Neural progenitor cell (in vitro differentiated cells): ENCODE data around the gene SNX8.

Experiments used
- CTCF ChIP-seq: fragments of 200-600 bp; sonication (generic); IDR thresholded peaks from 2 replicates; pipeline ENCODE4 v1.5.1; 2017; ENCODE audit warnings: antibody characterized with exemption, mild to moderate bottlenecking
- EZH2 ChIP-seq: fragments of 200-600 bp; sonication (generic); IDR thresholded peaks from 2 replicates; pipeline ENCODE4 v1.6.1; 2017; ENCODE audit warnings: antibody characterized with exemption, mild to moderate bottlenecking, moderate library complexity

- TF ChIP-seq CTCF (peak; percentile 76), EZH2 (no peak)
Observed at GRCh38 chr7:2209146-2209960, 104.9 kb downstream of the SNX8 start.
